Endothelial cell of coronary artery (primary cell): ENCODE results near the gene GTF3C1. TPM values are rescaled to one million over a fixed set of nuclear protein-coding genes. Genes with fewer than 3 reads are reported as not detected.

Experiments
- total RNA-seq: library from RNA; depleted of rRNA; stranded (reverse); fragments of >200 nt; gene quantifications from 2 replicates; pipeline ENCODE4 v1.2.3, GENCODE V29; 2014

The GTF3C1 gene, protein sequence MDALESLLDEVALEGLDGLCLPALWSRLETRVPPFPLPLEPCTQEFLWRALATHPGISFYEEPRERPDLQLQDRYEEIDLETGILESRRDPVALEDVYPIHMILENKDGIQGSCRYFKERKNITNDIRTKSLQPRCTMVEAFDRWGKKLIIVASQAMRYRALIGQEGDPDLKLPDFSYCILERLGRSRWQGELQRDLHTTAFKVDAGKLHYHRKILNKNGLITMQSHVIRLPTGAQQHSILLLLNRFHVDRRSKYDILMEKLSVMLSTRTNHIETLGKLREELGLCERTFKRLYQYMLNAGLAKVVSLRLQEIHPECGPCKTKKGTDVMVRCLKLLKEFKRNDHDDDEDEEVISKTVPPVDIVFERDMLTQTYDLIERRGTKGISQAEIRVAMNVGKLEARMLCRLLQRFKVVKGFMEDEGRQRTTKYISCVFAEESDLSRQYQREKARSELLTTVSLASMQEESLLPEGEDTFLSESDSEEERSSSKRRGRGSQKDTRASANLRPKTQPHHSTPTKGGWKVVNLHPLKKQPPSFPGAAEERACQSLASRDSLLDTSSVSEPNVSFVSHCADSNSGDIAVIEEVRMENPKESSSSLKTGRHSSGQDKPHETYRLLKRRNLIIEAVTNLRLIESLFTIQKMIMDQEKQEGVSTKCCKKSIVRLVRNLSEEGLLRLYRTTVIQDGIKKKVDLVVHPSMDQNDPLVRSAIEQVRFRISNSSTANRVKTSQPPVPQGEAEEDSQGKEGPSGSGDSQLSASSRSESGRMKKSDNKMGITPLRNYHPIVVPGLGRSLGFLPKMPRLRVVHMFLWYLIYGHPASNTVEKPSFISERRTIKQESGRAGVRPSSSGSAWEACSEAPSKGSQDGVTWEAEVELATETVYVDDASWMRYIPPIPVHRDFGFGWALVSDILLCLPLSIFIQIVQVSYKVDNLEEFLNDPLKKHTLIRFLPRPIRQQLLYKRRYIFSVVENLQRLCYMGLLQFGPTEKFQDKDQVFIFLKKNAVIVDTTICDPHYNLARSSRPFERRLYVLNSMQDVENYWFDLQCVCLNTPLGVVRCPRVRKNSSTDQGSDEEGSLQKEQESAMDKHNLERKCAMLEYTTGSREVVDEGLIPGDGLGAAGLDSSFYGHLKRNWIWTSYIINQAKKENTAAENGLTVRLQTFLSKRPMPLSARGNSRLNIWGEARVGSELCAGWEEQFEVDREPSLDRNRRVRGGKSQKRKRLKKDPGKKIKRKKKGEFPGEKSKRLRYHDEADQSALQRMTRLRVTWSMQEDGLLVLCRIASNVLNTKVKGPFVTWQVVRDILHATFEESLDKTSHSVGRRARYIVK (N-terminal part only)
- 83.0 and 85.9 TPM in 2 replicates for total RNA-seq

DNA sequence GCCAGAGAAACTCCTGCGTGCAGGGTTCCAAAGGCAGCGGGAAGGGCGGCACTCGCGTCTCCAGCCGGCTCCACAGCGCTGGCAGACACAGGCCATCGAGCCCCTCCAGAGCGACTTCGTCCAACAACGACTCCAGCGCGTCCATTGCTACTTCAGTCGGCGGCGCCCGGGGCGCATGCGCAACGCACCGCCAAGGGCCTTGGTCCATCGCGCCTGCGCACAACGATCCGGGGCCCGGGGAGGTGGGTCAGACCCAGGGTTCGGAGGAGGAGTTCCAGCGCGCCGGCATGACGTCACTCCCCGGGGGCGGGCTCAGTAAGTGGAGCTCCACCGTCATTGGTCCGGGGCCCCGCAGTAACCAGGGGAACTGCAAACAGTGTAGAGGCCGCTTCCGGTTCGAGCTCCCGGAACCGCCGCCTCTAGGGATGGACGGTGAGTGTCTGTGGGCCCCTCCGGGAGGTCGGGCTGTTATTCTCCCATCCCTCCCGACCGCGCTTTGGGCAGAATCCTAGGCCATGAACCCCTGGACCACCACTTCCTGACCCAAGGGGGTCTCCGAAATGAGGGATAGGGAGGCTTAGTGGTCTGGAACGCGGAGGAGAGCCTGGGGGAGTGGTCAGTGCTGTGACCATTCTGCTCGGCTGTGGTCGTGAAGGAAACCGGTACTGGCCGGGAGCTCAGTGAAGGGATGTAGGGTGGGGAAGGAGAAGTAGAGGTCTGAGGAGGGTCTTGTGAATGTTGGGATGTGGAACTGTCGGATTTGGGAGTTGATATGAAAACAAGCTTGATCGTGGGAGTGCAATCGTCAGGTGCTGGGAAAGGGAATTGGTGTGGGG, at the start of gene GTF3C1, which contains the start of gene KATNIP:
Gene GTF3C1, minus strand, starts transcription at position 168 of the 836 bp plus-strand sequence. Its CDS starts 23 bp downstream, at position 145.
Gene KATNIP, plus strand, starts transcription at position 399 of the 836 bp plus-strand sequence. Its CDS starts 27 bp downstream, at position 426.

Other genes with a start within 250 kb of the GTF3C1 start
- 25.9 and 46.7 TPM in 2 replicates for gene IL4R, start 235.9 kb downstream of the GTF3C1 start, total RNA-seq
- gene IL21R, start 147.7 kb downstream of the GTF3C1 start, total RNA-seq: 0.09 and 0.28 TPM in 2 replicates
- gene KATNIP, start 231 bp upstream of the GTF3C1 start, total RNA-seq: 20.6 and 22.5 TPM in 2 replicates